ENCODE measurements around the gene PFKFB4. TPM values are rescaled to one million over a fixed set of nuclear protein-coding genes. Genes with fewer than 3 reads are reported as not detected.

PFKFB4 gene
- total and polyA plus RNA-seq, 9 of the 15 experiments (the other 6 are each of a cell fraction or from before 2014, with no cell fraction given) = 0.92 to 56.3 (median 13.5) TPM

GRCh38 chr3:48555231-48555948 lies 1.2 kb downstream of the PFKFB4 start (continued):
- no peak for TF ChIP-seq TFAM (CRISPR knock-in tag; conservative IDR thresholded peaks at IDR 0.05)
- peak in 1 of 2 experiments; percentile 40; a peak in 1 of 4 replicates for TF ChIP-seq HDAC1 (IDR thresholded peaks at IDR 0.05)
- TF ChIP-seq ZNF318 (IDR thresholded peaks at IDR 0.05; ENCODE audit: borderline replicate concordance in 1 of 2, low read depth in 1 of 2) = no peak
- TF ChIP-seq NBN (IDR thresholded peaks at IDR 0.05; ENCODE audit: low read depth) = no peak
- TF ChIP-seq ZHX1 (conservative IDR thresholded peaks at IDR 0.05; ENCODE audit: low read length) = no peak
- TF ChIP-seq ZNF408 (CRISPR knock-in tag; IDR thresholded peaks at IDR 0.05; ENCODE audit: low read depth) = no peak
- TF ChIP-seq ZNF347 (CRISPR knock-in tag; IDR thresholded peaks at IDR 0.05; ENCODE audit: low read depth) = no peak
- no peak for TF ChIP-seq CAMTA2 (CRISPR knock-in tag; conservative IDR thresholded peaks at IDR 0.05)
- TF ChIP-seq MTA1 (IDR thresholded peaks at IDR 0.05; ENCODE audit: borderline replicate concordance) = no peak
- TF ChIP-seq HDAC2 (IDR thresholded peaks at IDR 0.05) = 0 out of 2 replicates have a peak, but pooled peaks have one; percentile 10
- TF ChIP-seq GTF2E2 (tag; IDR thresholded peaks at IDR 0.05) = no peak
- TF ChIP-seq NCOR1 (IDR thresholded peaks at IDR 0.05) = peak; percentile 83
- TF ChIP-seq MED1 (CRISPR knock-in tag; IDR thresholded peaks at IDR 0.05; ENCODE audit: borderline replicate concordance) = no peak
- TF ChIP-seq NFXL1 (CRISPR knock-in tag; IDR thresholded peaks at IDR 0.05) = no peak
- no peak for TF ChIP-seq BDP1 (IDR thresholded peaks at IDR 0.05; ENCODE audit: insufficient read depth, insufficient read length)
- peak; percentile 60; the same call in 1 of the 2 replicates for TF ChIP-seq HMBOX1 (IDR thresholded peaks at IDR 0.05)
- TF ChIP-seq ZNF644 (tag; IDR thresholded peaks at IDR 0.05; ENCODE audit: low read depth) = 0 out of 2 replicates have a peak, but pooled peaks have one; percentile 45

All from K562 (cell line).